ENCODE measurements around the gene SUMO3. TPM values are rescaled to one million over a fixed set of nuclear protein-coding genes. Genes with fewer than 3 reads are reported as not detected.

SUMO3 gene
- total RNA-seq, 2 donors from 2014 or later, result 60.1 to 67.8 TPM

GRCh38 chr21:44800971-44801467, 16.8 kb downstream of the SUMO3 start:
- Mint-ChIP-seq H3K27me3 (ENCODE audit: low read depth) (no peaks in the 10 kb centered on the region), H3K4me3 (peak overlapping the region; percentile 96 to 99), H3K27ac (peak overlapping the region; percentile 97), H3K4me1 (ENCODE audit: low read depth) (peaks cover 57% of the 10 kb centered on the region), H3K36me3 (ENCODE audit: insufficient read depth in 2 of 2) (peaks cover 7 to 25% of the 10 kb centered on the region in 2 donors), H3K9me3 (no peaks in the 10 kb centered on the region)
- ATAC-seq (replicated peaks in 1 of 2) (peak; percentile 48 to 61), DNase-seq (peak in 1 of 2 donors; percentile 15)

- no peaks in the 10 kb centered on the region for H3K9me3 Mint-ChIP-seq
- H3K27ac Mint-ChIP-seq, result peak overlapping the region; percentile 97
- peak overlapping the region; percentile 96 to 99 for H3K4me3 Mint-ChIP-seq
These were observed 17.8 kb downstream of the SUMO3 start for GRCh38 chr21:44800103-44800502.

GRCh38 chr21:44799646-44800045, 18.2 kb downstream of the SUMO3 start:
- Mint-ChIP-seq H3K27me3 (ENCODE audit: low read depth) (no peaks in the 10 kb centered on the region), H3K9me3 (no peaks in the 10 kb centered on the region), H3K4me3 (peak overlapping the region; percentile 96 to 99), H3K4me1 (ENCODE audit: low read depth) (peaks cover 65% of the 10 kb centered on the region), H3K36me3 (ENCODE audit: insufficient read depth in 2 of 2) (peaks cover 7 to 15% of the 10 kb centered on the region in 2 donors), H3K27ac (peak overlapping the region; percentile 74)
- DNase-seq, result no peak
- ATAC-seq (replicated peaks in 1 of 2), result no peak

More at GRCh38 chr21:44800103-44800502, 17.8 kb downstream of the SUMO3 start:
- H3K4me1 Mint-ChIP-seq (ENCODE audit: low read depth), result peaks cover 65% of the 10 kb centered on the region
- DNase-seq (no peak), ATAC-seq (replicated peaks in 1 of 2) (no peak)
- H3K27me3 Mint-ChIP-seq (ENCODE audit: low read depth), result no peaks in the 10 kb centered on the region
- H3K36me3 Mint-ChIP-seq (ENCODE audit: insufficient read depth in 2 of 2), result peaks cover 7 to 18% of the 10 kb centered on the region in 2 donors

- DNase-seq (no peak), ATAC-seq (replicated peaks in 1 of 2) (no peak)
- peaks cover 7 to 17% of the 10 kb centered on the region in 2 donors for H3K36me3 Mint-ChIP-seq (ENCODE audit: insufficient read depth in 2 of 2)
- no peaks in the 10 kb centered on the region for H3K27me3 Mint-ChIP-seq (ENCODE audit: low read depth)
- peak overlapping the region; percentile 26 for H3K27ac Mint-ChIP-seq
- H3K4me1 Mint-ChIP-seq (ENCODE audit: low read depth), result peaks cover 67% of the 10 kb centered on the region
- no peak overlapping the region for H3K4me3 Mint-ChIP-seq
- H3K9me3 Mint-ChIP-seq, result no peaks in the 10 kb centered on the region
These were observed 20.1 kb downstream of the SUMO3 start for GRCh38 chr21:44797775-44798174.

- peaks cover 11 to 15% of the 10 kb centered on the region in 2 donors for H3K36me3 Mint-ChIP-seq (ENCODE audit: insufficient read depth in 2 of 2)
- peaks cover 73% of the 10 kb centered on the region for H3K4me1 Mint-ChIP-seq (ENCODE audit: low read depth)
- H3K4me3 Mint-ChIP-seq, result no peak overlapping the region
- H3K27me3 Mint-ChIP-seq (ENCODE audit: low read depth), result no peaks in the 10 kb centered on the region
- DNase-seq, result no peak
- no peak for ATAC-seq (replicated peaks in 1 of 2)
- H3K27ac Mint-ChIP-seq, result peak overlapping the region; percentile 72
- no peaks in the 10 kb centered on the region for H3K9me3 Mint-ChIP-seq
These were observed 22.5 kb downstream of the SUMO3 start for GRCh38 chr21:44795342-44795741.

GRCh38 chr21:44793592-44794374, 24.1 kb downstream of the SUMO3 start:
- Mint-ChIP-seq H3K9me3 (no peaks in the 10 kb centered on the region), H3K4me1 (ENCODE audit: low read depth) (peaks cover 70% of the 10 kb centered on the region), H3K27ac (peak overlapping the region; percentile 68), H3K4me3 (peak overlapping the region in 1 of 2 donors; percentile 19), H3K27me3 (ENCODE audit: low read depth) (no peaks in the 10 kb centered on the region), H3K36me3 (ENCODE audit: insufficient read depth in 2 of 2) (peaks cover 11 to 15% of the 10 kb centered on the region in 2 donors)
- ATAC-seq (replicated peaks in 1 of 2), result peak in 1 of 2 donors; percentile 6
- DNase-seq, result no peak

GRCh38 chr21:44792702-44793591, 24.9 kb downstream of the SUMO3 start:
- H3K27ac Mint-ChIP-seq, result peak overlapping the region; percentile 68
- H3K27me3 Mint-ChIP-seq (ENCODE audit: low read depth), result no peaks in the 10 kb centered on the region
- DNase-seq (peak; percentile 46 to 67), ATAC-seq (replicated peaks in 1 of 2) (peak; percentile 87 to 91)
- H3K4me1 Mint-ChIP-seq (ENCODE audit: low read depth), result peaks cover 65% of the 10 kb centered on the region
- H3K4me3 Mint-ChIP-seq, result peak overlapping the region in 1 of 2 donors; percentile 19
- no peaks in the 10 kb centered on the region for H3K9me3 Mint-ChIP-seq
- H3K36me3 Mint-ChIP-seq (ENCODE audit: insufficient read depth in 2 of 2), result peaks cover 11 to 14% of the 10 kb centered on the region in 2 donors

GRCh38 chr21:44791993-44792392, 25.9 kb downstream of the SUMO3 start:
- Mint-ChIP-seq H3K27ac (peak overlapping the region; percentile 68), H3K36me3 (ENCODE audit: insufficient read depth in 2 of 2) (peaks cover 10 to 11% of the 10 kb centered on the region in 2 donors), H3K9me3 (no peaks in the 10 kb centered on the region), H3K4me1 (ENCODE audit: low read depth) (peaks cover 62% of the 10 kb centered on the region), H3K4me3 (no peak overlapping the region), H3K27me3 (ENCODE audit: low read depth) (no peaks in the 10 kb centered on the region)
- DNase-seq, result no peak
- no peak for ATAC-seq (replicated peaks in 1 of 2)

GRCh38 chr21:44791246-44791645, 26.6 kb downstream of the SUMO3 start:
- no peaks in the 10 kb centered on the region for H3K27me3 Mint-ChIP-seq (ENCODE audit: low read depth)
- H3K4me1 Mint-ChIP-seq (ENCODE audit: low read depth), result peaks cover 54% of the 10 kb centered on the region
- peak overlapping the region; percentile 47 for H3K27ac Mint-ChIP-seq
- peaks cover 8 to 10% of the 10 kb centered on the region in 2 donors for H3K36me3 Mint-ChIP-seq (ENCODE audit: insufficient read depth in 2 of 2)
- DNase-seq (no peak), ATAC-seq (replicated peaks in 1 of 2) (no peak)
- H3K9me3 Mint-ChIP-seq, result no peaks in the 10 kb centered on the region
- no peak overlapping the region for H3K4me3 Mint-ChIP-seq

GRCh38 chr21:44790368-44790767, 27.5 kb downstream of the SUMO3 start:
- H3K27ac Mint-ChIP-seq, result no peak overlapping the region
- no peak for ATAC-seq (replicated peaks in 1 of 2)
- DNase-seq, result no peak
- H3K4me1 Mint-ChIP-seq (ENCODE audit: low read depth), result peaks cover 51% of the 10 kb centered on the region
- peaks cover 8 to 13% of the 10 kb centered on the region in 2 donors for H3K36me3 Mint-ChIP-seq (ENCODE audit: insufficient read depth in 2 of 2)
- no peak overlapping the region for H3K4me3 Mint-ChIP-seq
- H3K9me3 Mint-ChIP-seq, result no peaks in the 10 kb centered on the region
- H3K27me3 Mint-ChIP-seq (ENCODE audit: low read depth), result no peaks in the 10 kb centered on the region

GRCh38 chr21:44789880-44790279, 28.0 kb downstream of the SUMO3 start:
- DNase-seq (no peak), ATAC-seq (replicated peaks in 1 of 2) (no peak)
- Mint-ChIP-seq H3K4me3 (no peak overlapping the region), H3K9me3 (no peaks in the 10 kb centered on the region), H3K4me1 (ENCODE audit: low read depth) (peaks cover 49% of the 10 kb centered on the region), H3K27ac (no peak overlapping the region), H3K27me3 (ENCODE audit: low read depth) (no peaks in the 10 kb centered on the region), H3K36me3 (ENCODE audit: insufficient read depth in 2 of 2) (peaks cover 8 to 13% of the 10 kb centered on the region in 2 donors)

- no peak overlapping the region for H3K27ac Mint-ChIP-seq
- no peaks in the 10 kb centered on the region for H3K27me3 Mint-ChIP-seq (ENCODE audit: low read depth)
- DNase-seq (no peak), ATAC-seq (replicated peaks in 1 of 2) (no peak)
- H3K4me3 Mint-ChIP-seq, result no peak overlapping the region
- H3K4me1 Mint-ChIP-seq (ENCODE audit: low read depth), result peaks cover 27% of the 10 kb centered on the region
- H3K36me3 Mint-ChIP-seq (ENCODE audit: insufficient read depth in 2 of 2), result peaks cover 2 to 10% of the 10 kb centered on the region in 2 donors
- H3K9me3 Mint-ChIP-seq, result no peaks in the 10 kb centered on the region
These were observed 32.1 kb downstream of the SUMO3 start for GRCh38 chr21:44785620-44786335.

Data from activated T-cell treated with anti-CD3 and anti-CD28 coated beads, Interleukin-2, amount 50 U/mL, for 72 hours (primary cell).